Adrenal gland (tissue), 5 donors: ENCODE data around the gene EFCAB14.

Source experiments
- POLR2A ChIP-seq, 2 donors: fragments of 450-650 bp; IDR thresholded peaks; one replicate each; pipeline ENCODE4 v1.6.1; 2017; ENCODE audit warnings: antibody characterized with exemption in 2 of 2, mild to moderate bottlenecking in 2 of 2, moderate library complexity in 1 of 2
- TF ChIP-seq, protein P1 (sequence below), 6 experiments: fragments of 450-650 bp in 4 of 6; fragments of 200-600 bp in 2 of 6; sonication (generic) in 1 of 6; IDR thresholded peaks; 1 replicate in 5 of 6; 2 replicates in 1 of 6; pipeline versions ENCODE4 v1.5.1 to v1.8.0; 2016 to 2021; ENCODE audit warnings: antibody characterized with exemption in 6 of 6, mild to moderate bottlenecking in 2 of 6, moderate library complexity in 1 of 6
- donor health status: DM: no; HTN: no; CAD: no.

DNA sequence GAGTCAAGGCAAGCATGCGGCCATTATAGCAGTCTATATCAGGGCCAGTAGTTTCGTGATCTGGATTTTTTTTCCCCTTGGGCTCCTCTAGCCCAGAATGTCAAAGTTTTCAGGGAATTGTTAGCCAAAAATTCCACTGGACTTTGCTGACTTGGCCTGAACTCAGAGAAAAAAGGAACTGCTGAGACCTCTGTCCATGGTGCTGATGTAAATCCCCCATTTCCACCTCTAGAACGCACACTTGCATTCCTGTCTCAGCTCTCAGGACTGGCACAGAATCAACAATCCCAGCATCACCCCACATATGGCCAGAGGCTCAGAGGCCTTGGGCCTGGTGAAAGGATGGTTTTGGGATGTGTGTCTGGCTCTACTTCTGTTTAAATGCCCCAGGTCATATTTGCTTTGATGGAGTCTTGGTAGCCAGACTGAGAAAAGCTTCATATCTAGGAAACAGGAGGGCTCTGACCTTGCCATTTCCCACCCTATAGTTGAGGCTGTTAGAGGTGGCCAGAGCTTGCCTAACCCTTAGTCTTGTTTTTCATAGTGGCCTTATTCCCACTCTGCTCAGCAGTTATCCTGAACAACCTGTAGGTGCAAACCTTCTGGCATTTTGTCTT, 16.9 kb upstream of the EFCAB14 start:
- TF ChIP-seq, protein P1, sequence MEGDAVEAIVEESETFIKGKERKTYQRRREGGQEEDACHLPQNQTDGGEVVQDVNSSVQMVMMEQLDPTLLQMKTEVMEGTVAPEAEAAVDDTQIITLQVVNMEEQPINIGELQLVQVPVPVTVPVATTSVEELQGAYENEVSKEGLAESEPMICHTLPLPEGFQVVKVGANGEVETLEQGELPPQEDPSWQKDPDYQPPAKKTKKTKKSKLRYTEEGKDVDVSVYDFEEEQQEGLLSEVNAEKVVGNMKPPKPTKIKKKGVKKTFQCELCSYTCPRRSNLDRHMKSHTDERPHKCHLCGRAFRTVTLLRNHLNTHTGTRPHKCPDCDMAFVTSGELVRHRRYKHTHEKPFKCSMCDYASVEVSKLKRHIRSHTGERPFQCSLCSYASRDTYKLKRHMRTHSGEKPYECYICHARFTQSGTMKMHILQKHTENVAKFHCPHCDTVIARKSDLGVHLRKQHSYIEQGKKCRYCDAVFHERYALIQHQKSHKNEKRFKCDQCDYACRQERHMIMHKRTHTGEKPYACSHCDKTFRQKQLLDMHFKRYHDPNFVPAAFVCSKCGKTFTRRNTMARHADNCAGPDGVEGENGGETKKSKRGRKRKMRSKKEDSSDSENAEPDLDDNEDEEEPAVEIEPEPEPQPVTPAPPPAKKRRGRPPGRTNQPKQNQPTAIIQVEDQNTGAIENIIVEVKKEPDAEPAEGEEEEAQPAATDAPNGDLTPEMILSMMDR (IDR thresholded peaks at IDR 0.05), result peak in 2 of 6 experiments; percentile 12 to 16
- TF ChIP-seq POLR2A (IDR thresholded peaks at IDR 0.05), result no peak
